Measurements from ENCODE around the gene PLXNA2.

PLXNA2 gene

GRCh38 chr1:208250613-208251012, 6.4 kb upstream of the PLXNA2 start:
- Histone ChIP-seq H3K36me3 (ENCODE audit: insufficient read depth, low read length) (no peaks in the 10 kb centered on the region), H3K4me1 (ENCODE audit: control insufficient read depth, insufficient read depth, low read length) (peaks cover 12% of the 10 kb centered on the region), H3K4me3 (ENCODE audit: low read length) (no peak overlapping the region), H3K9me3 (replicated peaks; ENCODE audit: low read length) (no peaks in the 10 kb centered on the region), H3K4me2 (ENCODE audit: low read length) (no peak overlapping the region), H3K9ac (ENCODE audit: low read depth, low read length) (no peak overlapping the region), H3K27me3 (ENCODE audit: control insufficient read depth, insufficient read depth, low read length) (peaks cover 30% of the 10 kb centered on the region)

GRCh38 chr1:208248991-208249696, 5.0 kb upstream of the PLXNA2 start:
- Histone ChIP-seq H3K9ac (ENCODE audit: low read depth, low read length) (no peak overlapping the region), H3K9me3 (replicated peaks; ENCODE audit: low read length) (no peaks in the 10 kb centered on the region), H3K4me2 (ENCODE audit: low read length) (no peak overlapping the region), H3K4me1 (ENCODE audit: control insufficient read depth, insufficient read depth, low read length) (peaks cover 12% of the 10 kb centered on the region), H3K36me3 (ENCODE audit: insufficient read depth, low read length) (no peaks in the 10 kb centered on the region), H3K4me3 (ENCODE audit: low read length) (no peak overlapping the region), H3K27me3 (ENCODE audit: control insufficient read depth, insufficient read depth, low read length) (peaks cover 24% of the 10 kb centered on the region)

- no peak overlapping the region for H3K4me2 ChIP-seq (ENCODE audit: low read length)
- H3K9me3 ChIP-seq (replicated peaks; ENCODE audit: low read length): no peaks in the 10 kb centered on the region
- H3K4me3 ChIP-seq (ENCODE audit: low read length): no peak overlapping the region
- peaks cover 11% of the 10 kb centered on the region for H3K4me1 ChIP-seq (ENCODE audit: control insufficient read depth, insufficient read depth, low read length)
- no peaks in the 10 kb centered on the region for H3K36me3 ChIP-seq (ENCODE audit: insufficient read depth, low read length)
- H3K27me3 ChIP-seq (ENCODE audit: control insufficient read depth, insufficient read depth, low read length): peaks cover 22% of the 10 kb centered on the region
- no peak overlapping the region for H3K9ac ChIP-seq (ENCODE audit: low read depth, low read length)
These were observed 4.2 kb upstream of the PLXNA2 start for GRCh38 chr1:208248307-208248801.

- Histone ChIP-seq H3K36me3 (ENCODE audit: insufficient read depth, low read length) (peaks cover 4% of the 10 kb centered on the region), H3K9ac (ENCODE audit: low read depth, low read length) (no peak overlapping the region), H3K4me2 (ENCODE audit: low read length) (no peak overlapping the region), H3K27me3 (ENCODE audit: control insufficient read depth, insufficient read depth, low read length) (peaks cover 18% of the 10 kb centered on the region), H3K4me1 (ENCODE audit: control insufficient read depth, insufficient read depth, low read length) (peaks cover 11% of the 10 kb centered on the region), H3K9me3 (replicated peaks; ENCODE audit: low read length) (no peaks in the 10 kb centered on the region), H3K4me3 (ENCODE audit: low read length) (no peak overlapping the region)
These were observed 3.5 kb upstream of the PLXNA2 start for GRCh38 chr1:208247696-208248095.

- Histone ChIP-seq H3K4me1 (ENCODE audit: control insufficient read depth, insufficient read depth, low read length) (peaks cover 28% of the 10 kb centered on the region), H3K27me3 (ENCODE audit: control insufficient read depth, insufficient read depth, low read length) (peaks cover 5% of the 10 kb centered on the region), H3K9me3 (replicated peaks; ENCODE audit: low read length) (no peaks in the 10 kb centered on the region), H3K4me3 (ENCODE audit: low read length) (peak overlapping the region; percentile 94), H3K4me2 (ENCODE audit: low read length) (peak overlapping the region; percentile 98), H3K36me3 (ENCODE audit: insufficient read depth, low read length) (peaks cover 25% of the 10 kb centered on the region), H3K9ac (ENCODE audit: low read depth, low read length) (peak overlapping the region; percentile 94)
These were observed 1.1 kb upstream of the PLXNA2 start for GRCh38 chr1:208245185-208245705.

GRCh38 chr1:208243527-208243966, 637 bp downstream of the PLXNA2 start:
- Histone ChIP-seq H3K9me3 (replicated peaks; ENCODE audit: low read length) (no peaks in the 10 kb centered on the region), H3K4me2 (ENCODE audit: low read length) (peak overlapping the region; percentile 98), H3K27me3 (ENCODE audit: control insufficient read depth, insufficient read depth, low read length) (no peaks in the 10 kb centered on the region), H3K36me3 (ENCODE audit: insufficient read depth, low read length) (peaks cover 28% of the 10 kb centered on the region), H3K4me1 (ENCODE audit: control insufficient read depth, insufficient read depth, low read length) (peaks cover 44% of the 10 kb centered on the region), H3K4me3 (ENCODE audit: low read length) (peak overlapping the region; percentile 94), H3K9ac (ENCODE audit: low read depth, low read length) (peak overlapping the region; percentile 94)

- Histone ChIP-seq H3K4me2 (ENCODE audit: low read length) (peak overlapping the region; percentile 98), H3K9me3 (replicated peaks; ENCODE audit: low read length) (no peaks in the 10 kb centered on the region), H3K36me3 (ENCODE audit: insufficient read depth, low read length) (peaks cover 33% of the 10 kb centered on the region), H3K4me1 (ENCODE audit: control insufficient read depth, insufficient read depth, low read length) (peaks cover 49% of the 10 kb centered on the region), H3K4me3 (ENCODE audit: low read length) (peak overlapping the region; percentile 94), H3K27me3 (ENCODE audit: control insufficient read depth, insufficient read depth, low read length) (no peaks in the 10 kb centered on the region), H3K9ac (ENCODE audit: low read depth, low read length) (peak overlapping the region; percentile 94)
These were observed 1.1 kb downstream of the PLXNA2 start for GRCh38 chr1:208242941-208243526.

GRCh38 chr1:208242146-208242545, 2.0 kb downstream of the PLXNA2 start:
- Histone ChIP-seq H3K27me3 (ENCODE audit: control insufficient read depth, insufficient read depth, low read length) (no peaks in the 10 kb centered on the region), H3K4me3 (ENCODE audit: low read length) (peak overlapping the region; percentile 94)

GRCh38 chr1:208241512-208241911, 2.7 kb downstream of the PLXNA2 start:
- H3K9ac ChIP-seq (ENCODE audit: low read depth, low read length): peak overlapping the region; percentile 94

More at GRCh38 chr1:208242146-208242545, 2.0 kb downstream of the PLXNA2 start:
- Histone ChIP-seq H3K4me2 (ENCODE audit: low read length) (peak overlapping the region; percentile 98), H3K9ac (ENCODE audit: low read depth, low read length) (peak overlapping the region; percentile 94), H3K36me3 (ENCODE audit: insufficient read depth, low read length) (peaks cover 42% of the 10 kb centered on the region), H3K4me1 (ENCODE audit: control insufficient read depth, insufficient read depth, low read length) (peaks cover 58% of the 10 kb centered on the region), H3K9me3 (replicated peaks; ENCODE audit: low read length) (no peaks in the 10 kb centered on the region)

GRCh38 chr1:208240662-208241355, 3.4 kb downstream of the PLXNA2 start:
- Histone ChIP-seq H3K4me1 (ENCODE audit: control insufficient read depth, insufficient read depth, low read length) (peaks cover 71% of the 10 kb centered on the region), H3K4me3 (ENCODE audit: low read length) (peak overlapping the region; percentile 94), H3K9ac (ENCODE audit: low read depth, low read length) (peak overlapping the region; percentile 94), H3K27me3 (ENCODE audit: control insufficient read depth, insufficient read depth, low read length) (no peaks in the 10 kb centered on the region), H3K4me2 (ENCODE audit: low read length) (peak overlapping the region; percentile 98), H3K9me3 (replicated peaks; ENCODE audit: low read length) (no peaks in the 10 kb centered on the region), H3K36me3 (ENCODE audit: insufficient read depth, low read length) (peaks cover 53% of the 10 kb centered on the region)

More at GRCh38 chr1:208241512-208241911, 2.7 kb downstream of the PLXNA2 start:
- Histone ChIP-seq H3K4me3 (ENCODE audit: low read length) (peak overlapping the region; percentile 94), H3K9me3 (replicated peaks; ENCODE audit: low read length) (no peaks in the 10 kb centered on the region), H3K36me3 (ENCODE audit: insufficient read depth, low read length) (peaks cover 48% of the 10 kb centered on the region), H3K4me1 (ENCODE audit: control insufficient read depth, insufficient read depth, low read length) (peaks cover 64% of the 10 kb centered on the region), H3K27me3 (ENCODE audit: control insufficient read depth, insufficient read depth, low read length) (no peaks in the 10 kb centered on the region), H3K4me2 (ENCODE audit: low read length) (peak overlapping the region; percentile 98)
